H1 (cell line): Measurements from ENCODE around the gene SH3PXD2B. TPM values are rescaled to one million over a fixed set of nuclear protein-coding genes. Genes with fewer than 3 reads are reported as not detected.

Experiments
- BACH1 ChIP-seq: IDR thresholded peaks from 2 replicates; pipeline ENCODE4 v1.6.1; 2012; ENCODE audit warnings: low read length, improper control_type of control experiment
- EP300 ChIP-seq, 2 experiments: IDR thresholded peaks; 1 replicate in 1 of 2; 2 replicates in 1 of 2; pipeline ENCODE4 v1.6.1; 2011 to 2012; ENCODE audit warnings: low read depth in 2 of 2, low read length in 2 of 2, mild to moderate bottlenecking in 2 of 2, borderline replicate concordance in 1 of 2, inconsistent platforms in 1 of 2, moderate library complexity in 1 of 2
- polyA plus RNA-seq, 7 experiments: library from polyadenylated mRNA; depleted of rRNA in 3 of 7; stranded (reverse) in 5 of 7; unstranded in 2 of 7; fragments of >200 nt in 5 of 7; fragments of 200-250 nt in 2 of 7; gene quantifications; 1 replicate in 5 of 7; 2 replicates in 1 of 7; 4 replicates in 1 of 7; pipeline versions ENCODE4 v1.2.1 to v1.2.3, GENCODE V29; 2011 to 2013; ENCODE audit warnings: missing spikeins in 2 of 7, mixed read lengths in 2 of 7
- total RNA-seq: library from RNA; stranded (reverse); fragmentation: NEBNext Ultra II Directional; extraction: Animal tissue kit (Norgen Biotek cat#: 25700); gene quantifications from 2 replicates; pipeline ENCODE4 v1.2.1, GENCODE V29; 2021

The SH3PXD2B gene
- total and polyA plus RNA-seq, 2 of the 8 experiments (the other 6 are each of a cell fraction or from before 2014, with no cell fraction given), result 32.9 to 72.9 TPM

DNA sequence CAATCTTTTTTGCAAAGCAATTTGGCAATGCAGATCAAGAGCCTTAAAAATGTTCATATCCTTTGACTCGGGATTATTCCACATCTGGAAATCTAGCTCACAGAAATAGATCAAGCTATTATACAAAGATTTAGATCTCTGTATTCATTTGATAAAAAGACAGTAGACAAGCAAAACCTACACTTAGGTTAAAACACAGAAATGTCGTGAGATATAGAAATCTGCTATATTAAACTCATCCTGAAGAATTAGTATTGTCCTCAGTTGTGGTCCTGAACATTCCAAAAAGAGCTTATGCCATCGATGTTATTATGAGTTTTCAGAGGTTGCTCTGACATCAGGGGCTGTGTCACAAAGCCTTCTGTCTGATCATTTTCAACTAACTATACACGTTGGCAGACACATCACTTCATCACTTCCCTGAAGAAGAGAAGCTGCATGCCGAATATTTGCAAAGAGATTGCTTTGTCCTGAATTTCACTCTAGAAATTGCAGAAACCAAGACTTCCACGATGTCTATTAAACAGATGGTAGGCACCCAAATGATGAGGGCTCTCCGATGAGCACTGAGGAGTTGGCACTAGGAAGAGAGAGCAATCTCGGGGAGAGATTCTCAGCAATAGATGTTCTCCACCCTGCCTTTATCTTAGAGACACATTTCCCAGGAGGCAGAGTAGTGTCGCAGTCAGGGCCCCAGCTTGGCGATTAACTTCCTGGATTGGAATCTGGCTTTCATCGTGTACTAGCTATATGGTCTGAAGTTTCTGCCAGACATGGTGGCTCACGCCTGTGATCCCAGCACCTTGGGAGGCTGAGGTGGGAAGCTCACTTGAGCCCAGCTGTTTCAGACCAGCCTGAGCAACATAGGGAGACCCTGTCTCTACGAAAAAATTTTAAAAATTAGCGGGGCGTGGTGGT, 168.8 kb downstream of the SH3PXD2B start (continued):
- TF ChIP-seq EP300 (IDR thresholded peaks at IDR 0.05; ENCODE audit: borderline replicate concordance in 1 of 2, low read depth in 2 of 2, low read length in 2 of 2) (no peak), BACH1 (no peak)
